Measurements from ENCODE around the gene DGAT2.

Gene DGAT2

DNA sequence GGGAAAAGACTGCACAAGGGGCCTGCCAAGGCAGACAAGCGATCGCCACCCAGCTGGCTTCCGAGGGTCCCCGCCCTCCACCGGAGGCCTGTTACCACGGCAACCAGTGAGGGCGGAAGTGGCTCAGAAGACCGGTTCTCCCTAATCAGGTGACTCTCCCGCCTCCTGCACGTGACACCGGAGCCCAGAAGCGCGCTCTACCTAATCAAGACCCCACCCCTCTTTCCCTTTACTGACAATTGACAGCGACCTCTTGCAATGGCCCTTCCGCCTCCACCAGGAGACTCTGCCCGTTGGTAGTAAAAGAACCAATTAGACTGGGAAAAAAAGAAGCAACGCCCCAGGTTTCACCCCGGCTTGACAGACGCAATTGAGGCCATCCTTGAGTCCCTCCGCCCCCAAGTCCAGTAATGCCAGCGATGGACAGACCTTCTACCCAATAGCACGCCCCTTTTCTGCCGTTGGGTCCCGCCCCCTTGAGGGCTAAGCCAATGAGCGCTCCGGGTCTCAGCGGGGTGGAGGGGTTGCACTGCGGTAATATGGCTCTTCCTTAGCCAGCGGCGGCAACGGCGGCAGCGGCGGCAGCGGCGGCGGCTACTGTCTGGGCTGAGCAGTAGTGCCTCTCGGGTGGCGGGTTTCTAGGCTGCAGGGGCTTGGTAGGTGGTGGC is 46.2 kb downstream of the DGAT2 start, which contains the start of gene UVRAG:
Gene UVRAG (plus strand): TSS at position 534 of the 668 bp plus-strand sequence. CDS start 198 bp downstream, outside the sequence.
- TF ChIP-seq, protein P1, sequence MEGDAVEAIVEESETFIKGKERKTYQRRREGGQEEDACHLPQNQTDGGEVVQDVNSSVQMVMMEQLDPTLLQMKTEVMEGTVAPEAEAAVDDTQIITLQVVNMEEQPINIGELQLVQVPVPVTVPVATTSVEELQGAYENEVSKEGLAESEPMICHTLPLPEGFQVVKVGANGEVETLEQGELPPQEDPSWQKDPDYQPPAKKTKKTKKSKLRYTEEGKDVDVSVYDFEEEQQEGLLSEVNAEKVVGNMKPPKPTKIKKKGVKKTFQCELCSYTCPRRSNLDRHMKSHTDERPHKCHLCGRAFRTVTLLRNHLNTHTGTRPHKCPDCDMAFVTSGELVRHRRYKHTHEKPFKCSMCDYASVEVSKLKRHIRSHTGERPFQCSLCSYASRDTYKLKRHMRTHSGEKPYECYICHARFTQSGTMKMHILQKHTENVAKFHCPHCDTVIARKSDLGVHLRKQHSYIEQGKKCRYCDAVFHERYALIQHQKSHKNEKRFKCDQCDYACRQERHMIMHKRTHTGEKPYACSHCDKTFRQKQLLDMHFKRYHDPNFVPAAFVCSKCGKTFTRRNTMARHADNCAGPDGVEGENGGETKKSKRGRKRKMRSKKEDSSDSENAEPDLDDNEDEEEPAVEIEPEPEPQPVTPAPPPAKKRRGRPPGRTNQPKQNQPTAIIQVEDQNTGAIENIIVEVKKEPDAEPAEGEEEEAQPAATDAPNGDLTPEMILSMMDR (IDR thresholded peaks at IDR 0.05; ENCODE audit: low read depth, low read length, missing control alignments): no peak
- H3K4me3 ChIP-seq (ENCODE audit: low read depth, low read length): peak within 1 kb of the TSS; percentile 79
- DNase-seq (ENCODE audit: low read depth): peak; percentile 98

DNA sequence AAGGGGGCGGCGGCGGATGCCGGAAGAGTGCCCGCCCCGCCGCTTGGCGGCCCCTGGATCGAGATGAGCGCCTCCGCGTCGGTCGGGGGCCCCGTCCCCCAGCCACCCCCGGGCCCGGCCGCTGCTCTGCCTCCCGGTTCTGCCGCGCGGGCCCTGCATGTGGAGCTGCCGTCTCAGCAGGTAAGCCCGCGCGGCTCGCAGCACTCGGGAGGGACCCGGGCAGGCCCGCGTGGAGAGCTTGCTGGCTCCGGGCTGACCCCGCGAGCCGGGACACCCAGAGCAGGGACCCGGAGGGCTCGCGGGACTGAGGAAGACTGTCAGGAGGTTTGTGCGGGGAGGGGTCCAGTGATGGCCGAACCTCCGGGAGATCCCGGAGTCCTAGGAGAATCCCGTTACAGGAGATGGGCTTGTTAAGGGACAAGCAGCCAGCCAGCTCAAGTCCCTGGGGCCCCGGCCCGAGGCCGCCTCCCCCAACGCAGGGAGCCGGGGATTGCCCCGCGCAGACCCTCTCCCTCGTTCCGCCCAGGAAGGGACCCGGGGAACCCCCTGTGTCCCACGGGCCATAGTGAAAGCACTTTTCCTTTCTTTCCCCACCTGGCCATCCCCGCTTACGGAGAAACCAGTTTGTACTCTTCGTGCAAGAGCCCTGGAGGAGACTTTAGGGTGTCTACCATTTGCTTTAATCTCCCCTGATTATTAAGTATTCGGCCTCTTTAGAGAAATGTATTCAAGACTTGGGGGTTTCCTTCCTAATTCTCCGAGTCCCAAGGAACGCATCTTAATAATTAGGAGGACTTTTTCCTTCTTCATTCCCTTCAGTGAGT is 47.0 kb downstream of the DGAT2 start:
- no peak for DNase-seq (ENCODE audit: low read depth)
- TF ChIP-seq, protein P1 (IDR thresholded peaks at IDR 0.05; ENCODE audit: low read depth, low read length, missing control alignments): no peak
- H3K4me3 ChIP-seq (ENCODE audit: low read depth, low read length): peak overlapping the region; percentile 79

DNA sequence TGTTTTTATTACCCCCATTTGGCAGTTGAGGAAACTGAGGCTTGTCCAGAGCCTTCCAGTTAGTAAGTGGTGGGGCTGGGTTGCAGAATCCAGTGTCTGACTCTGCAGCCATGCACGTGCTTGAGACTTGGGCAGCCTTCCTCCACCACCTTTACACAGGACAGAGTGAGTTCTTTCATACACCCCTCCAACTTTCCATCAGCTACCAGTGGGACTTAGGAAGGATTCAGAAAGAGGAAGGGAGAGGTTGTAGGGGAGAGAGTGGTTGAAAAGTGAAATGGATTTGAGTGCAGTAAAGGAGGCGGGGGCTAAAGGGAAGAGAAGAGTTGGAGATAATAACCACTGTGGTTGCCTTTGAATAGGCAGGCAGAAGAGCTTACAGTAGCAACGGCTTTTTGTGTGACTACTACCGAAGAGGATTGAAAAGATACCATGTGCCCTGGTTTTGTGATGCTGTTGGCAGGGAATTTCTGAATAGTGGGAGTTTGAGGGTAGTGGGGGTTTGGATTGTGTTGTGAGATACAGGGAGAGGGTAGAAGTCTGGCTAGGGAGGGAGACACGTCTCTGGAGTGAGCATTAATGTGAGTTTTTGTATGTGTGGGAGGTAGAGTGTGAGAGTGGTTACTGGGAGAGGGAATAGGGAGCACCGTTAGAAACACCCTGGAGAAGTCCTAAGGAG is 48.1 kb downstream of the DGAT2 start:
- peak overlapping the region; percentile 79 for H3K4me3 ChIP-seq (ENCODE audit: low read depth, low read length)
- no peak for DNase-seq (ENCODE audit: low read depth)
- TF ChIP-seq, protein P1 (IDR thresholded peaks at IDR 0.05; ENCODE audit: low read depth, low read length, missing control alignments): no peak

DNA sequence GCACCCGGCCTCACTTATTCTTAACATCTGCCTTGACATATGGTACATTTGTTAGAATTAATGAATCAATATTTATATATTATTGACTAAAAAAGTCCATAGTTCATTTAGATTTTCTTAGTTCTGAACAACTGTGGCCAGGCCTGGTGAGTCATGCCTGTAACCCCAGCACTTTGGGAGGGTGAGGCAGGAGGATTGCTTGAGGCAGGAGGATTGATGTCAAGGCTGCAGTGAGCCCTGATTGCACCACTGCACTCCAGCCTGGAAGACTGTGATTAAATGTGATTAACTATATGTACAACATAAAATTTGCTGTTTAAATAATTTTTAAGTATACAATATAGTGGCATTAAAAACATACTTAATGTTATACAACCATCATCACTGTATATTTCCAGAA is 52.1 kb downstream of the DGAT2 start:
- H3K4me3 ChIP-seq (ENCODE audit: low read depth, low read length): no peak overlapping the region
- TF ChIP-seq, protein P1 (IDR thresholded peaks at IDR 0.05; ENCODE audit: low read depth, low read length, missing control alignments): no peak
- no peak for DNase-seq (ENCODE audit: low read depth)

DNA sequence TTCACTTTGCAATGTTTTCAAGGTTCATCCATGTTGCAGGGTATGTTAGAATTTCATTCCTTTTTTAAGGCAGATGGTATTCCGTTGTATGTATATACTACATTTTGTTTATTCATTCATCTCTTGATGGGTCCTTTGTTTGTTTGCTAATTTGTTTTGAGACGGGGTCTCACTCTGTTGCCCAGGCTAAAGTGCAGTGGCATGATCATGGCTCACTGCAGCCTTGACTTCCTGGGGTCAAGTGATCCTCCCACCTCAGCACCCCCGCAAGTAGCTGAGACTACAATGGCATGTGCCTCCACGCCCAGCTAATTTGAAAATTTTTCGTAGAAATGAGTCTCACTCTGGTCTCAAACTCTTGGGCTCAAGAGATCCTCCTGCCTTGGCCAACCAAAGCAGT is 52.6 kb downstream of the DGAT2 start:
- TF ChIP-seq, protein P1 (IDR thresholded peaks at IDR 0.05; ENCODE audit: low read depth, low read length, missing control alignments): no peak
- no peak overlapping the region for H3K4me3 ChIP-seq (ENCODE audit: low read depth, low read length)
- DNase-seq (ENCODE audit: low read depth): no peak

DNA sequence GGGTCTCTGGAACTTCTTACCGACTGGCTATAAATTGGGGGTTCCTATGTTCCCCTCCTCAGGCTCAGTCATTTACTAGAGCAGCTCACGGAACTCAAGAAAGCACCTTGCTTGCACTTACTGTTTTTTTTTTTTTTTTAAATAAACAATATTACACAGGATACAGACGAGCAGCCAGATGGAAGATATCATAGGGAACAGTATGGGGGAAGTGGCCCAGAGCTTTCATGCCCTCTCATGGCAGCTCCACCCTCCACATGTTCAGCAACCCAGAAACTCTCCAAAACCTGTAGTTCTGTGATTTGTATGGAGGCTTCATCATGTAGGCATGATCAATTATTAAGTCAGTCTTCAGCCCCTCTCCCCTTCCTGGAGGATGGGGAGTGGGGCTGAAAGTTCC is 54.0 kb downstream of the DGAT2 start:
- no peak overlapping the region for H3K4me3 ChIP-seq (ENCODE audit: low read depth, low read length)
- no peak for DNase-seq (ENCODE audit: low read depth)
- TF ChIP-seq, protein P1 (IDR thresholded peaks at IDR 0.05; ENCODE audit: low read depth, low read length, missing control alignments): no peak

Measured in GM12864 (cell line).